Psoas muscle (tissue), 8 donors: ENCODE data around the gene AKR1C1. TPM values are rescaled to one million over a fixed set of nuclear protein-coding genes. Genes with fewer than 3 reads are reported as not detected.

ENCODE experiments used
- ATAC-seq, 4 donors: fragments of 200-7000 bp; cut with Tn5 transposase; one replicate each; pipeline ENCODE4 v1.9.1; 2020; ENCODE audit warnings: moderate library complexity in 3 of 4, mild to moderate bottlenecking in 2 of 4
- DNase-seq, 2 donors: peaks; one replicate each; pipeline ENCODE4 v3.0.0-alpha.2; 2020
- H3K27ac ChIP-seq: fragments of 200-600 bp; one replicate; pipeline ENCODE4 v1.8.0; 2022
- H3K27me3 ChIP-seq, 3 donors: fragments of 200-600 bp in 1 of 3; one replicate each; pipeline versions ENCODE4 v1.6.1 to v1.8.0; 2013 to 2022; ENCODE audit warnings: low read length in 2 of 3, mild to moderate bottlenecking in 2 of 3, moderate library complexity in 1 of 3; ENCODE audit not compliant: insufficient read depth in 3 of 3
- H3K36me3 ChIP-seq, 2 donors: fragments of 200-600 bp in 1 of 2; one replicate each; pipeline versions ENCODE4 v1.6.1 to v1.8.0; 2013 to 2022; ENCODE audit warnings: low read depth in 1 of 2, mild to moderate bottlenecking in 1 of 2, moderate library complexity in 1 of 2; ENCODE audit not compliant: insufficient read depth in 1 of 2
- H3K4me1 ChIP-seq: fragments of 200-600 bp; one replicate; pipeline ENCODE4 v1.8.0; 2022
- H3K4me3 ChIP-seq: fragments of 200-600 bp; one replicate; pipeline ENCODE4 v1.8.0; 2022; ENCODE audit warnings: mild to moderate bottlenecking
- H3K9me3 ChIP-seq: fragments of 200-600 bp; one replicate; pipeline ENCODE4 v1.8.0; 2022
- WGBS, 3 donors: extraction: QIAGEN DNeasy Blood & Tissue Kit; methylation state at CpG; one replicate each; pipeline versions ENCODE4 v1.1.6 to v1.1.7; 2013; 5-methylcytosine and 5-hydroxymethylcytosine counted together
- intact Hi-C, 2 donors: fragments of 100-400 bp; cut with DNase I; formaldehyde crosslinking; loops; one replicate each; pipeline versions ENCODE4 v1.11.0 to v1.14.2; 2022
- polyA plus RNA-seq, 3 donors: library from polyadenylated mRNA; stranded (reverse); fragments of 200-250 nt; gene quantifications; one replicate each; pipeline ENCODE4 v1.2.3, GENCODE V29; 2013
- total RNA-seq, 4 donors: library from RNA; stranded (reverse); fragmentation: NEBNext Ultra II Directional in 2 of 4; extraction: Animal tissue kit (Norgen Biotek cat#: 25700) in 2 of 4; gene quantifications; one replicate each; pipeline versions ENCODE4 v1.2.1 to v1.2.4, GENCODE V29; 2021 to 2023
- TF ChIP-seq, protein P1 (sequence below): fragments of 200-600 bp; IDR thresholded peaks from one replicate; pipeline ENCODE4 v1.8.0; 2022; ENCODE audit warnings: antibody characterized with exemption
- donor health status: healthy with polysubstance abuse.
- donor health status: DM: no; HTN: no; CAD: no; lungs with moderate emphysema.
- donor health status: Bipolar disorder and iron deficiency.
- donor health status: healthy.
- donor health status: DM: yes; HTN: yes; CAD: no.
- donor health status: DM: no; HTN: no; CAD: no.
- donor health status: DM: no; HTN: no; CAD: no.
- donor health status: DM: yes; HTN: yes; CAD: no.

The AKR1C1 gene
- total and polyA plus RNA-seq, 7 donors: 36.5 to 1,974 (median 212) TPM

DNA sequence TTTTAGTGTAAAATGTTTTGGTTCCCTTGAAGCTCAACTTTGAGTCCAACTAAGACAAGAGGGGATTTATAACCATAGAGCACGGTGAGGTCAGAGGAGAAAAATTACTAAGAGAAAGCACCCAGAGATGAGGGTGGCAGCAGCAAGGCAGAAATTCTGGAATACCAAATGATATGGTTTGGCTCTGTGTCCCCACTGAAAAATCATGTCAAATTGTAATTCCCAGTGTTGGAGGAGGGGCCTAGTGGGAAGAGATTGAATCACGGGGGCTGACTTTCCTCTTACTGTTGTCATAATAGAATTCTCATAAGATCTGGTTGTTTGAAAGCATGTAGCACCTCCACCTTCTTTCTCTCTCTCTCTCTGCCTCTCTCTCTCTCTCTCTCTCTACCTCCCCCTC is 19.4 kb upstream of the AKR1C1 start:
- Histone ChIP-seq H3K27me3 (no peaks in the 10 kb centered on the region), H3K9me3 (no peaks in the 10 kb centered on the region), H3K4me3 (no peak overlapping the region), H3K27ac (peak overlapping the region; percentile 86), H3K4me1 (peaks cover 57% of the 10 kb centered on the region), H3K36me3 (no peaks in the 10 kb centered on the region)
- TF ChIP-seq, protein P1, sequence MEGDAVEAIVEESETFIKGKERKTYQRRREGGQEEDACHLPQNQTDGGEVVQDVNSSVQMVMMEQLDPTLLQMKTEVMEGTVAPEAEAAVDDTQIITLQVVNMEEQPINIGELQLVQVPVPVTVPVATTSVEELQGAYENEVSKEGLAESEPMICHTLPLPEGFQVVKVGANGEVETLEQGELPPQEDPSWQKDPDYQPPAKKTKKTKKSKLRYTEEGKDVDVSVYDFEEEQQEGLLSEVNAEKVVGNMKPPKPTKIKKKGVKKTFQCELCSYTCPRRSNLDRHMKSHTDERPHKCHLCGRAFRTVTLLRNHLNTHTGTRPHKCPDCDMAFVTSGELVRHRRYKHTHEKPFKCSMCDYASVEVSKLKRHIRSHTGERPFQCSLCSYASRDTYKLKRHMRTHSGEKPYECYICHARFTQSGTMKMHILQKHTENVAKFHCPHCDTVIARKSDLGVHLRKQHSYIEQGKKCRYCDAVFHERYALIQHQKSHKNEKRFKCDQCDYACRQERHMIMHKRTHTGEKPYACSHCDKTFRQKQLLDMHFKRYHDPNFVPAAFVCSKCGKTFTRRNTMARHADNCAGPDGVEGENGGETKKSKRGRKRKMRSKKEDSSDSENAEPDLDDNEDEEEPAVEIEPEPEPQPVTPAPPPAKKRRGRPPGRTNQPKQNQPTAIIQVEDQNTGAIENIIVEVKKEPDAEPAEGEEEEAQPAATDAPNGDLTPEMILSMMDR: no peak
- no peak for ATAC-seq
- intact Hi-C loops: no loop called here
- DNase-seq: no peak
- 39 to 70% (median 46%) methylated on average over 2 of the region's 2 CpGs for WGBS, 3 donors

DNA sequence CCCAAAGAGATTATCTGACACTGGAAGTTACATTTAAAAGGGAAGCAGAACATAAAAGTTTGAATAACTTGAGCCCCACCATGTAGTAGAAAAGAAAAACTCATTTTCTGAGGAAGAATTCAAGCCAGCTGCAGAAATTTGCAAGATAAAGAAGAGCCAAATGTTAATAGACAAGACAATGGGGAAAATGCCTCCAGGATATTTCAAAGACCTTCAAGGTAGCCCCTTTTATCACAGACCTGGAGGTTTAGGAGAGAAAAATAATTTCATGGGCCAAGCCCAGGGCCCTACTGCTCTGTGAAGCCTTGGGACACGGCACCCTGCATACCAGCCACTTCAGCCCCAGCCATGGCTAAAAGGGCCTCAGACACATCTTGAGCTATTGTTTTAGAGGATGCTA is 18.4 kb upstream of the AKR1C1 start:
- Histone ChIP-seq H3K36me3 (no peaks in the 10 kb centered on the region), H3K4me1 (peaks cover 58% of the 10 kb centered on the region), H3K4me3 (no peak overlapping the region), H3K27ac (peak overlapping the region; percentile 86), H3K9me3 (no peaks in the 10 kb centered on the region), H3K27me3 (no peaks in the 10 kb centered on the region)
- DNase-seq (no peak), ATAC-seq (no peak)
- WGBS, 3 donors: 91 to 100% (median 93%) methylated on average over 1 of the region's 1 CpG
- intact Hi-C loops: no loop called here
- TF ChIP-seq, protein P1: no peak

DNA sequence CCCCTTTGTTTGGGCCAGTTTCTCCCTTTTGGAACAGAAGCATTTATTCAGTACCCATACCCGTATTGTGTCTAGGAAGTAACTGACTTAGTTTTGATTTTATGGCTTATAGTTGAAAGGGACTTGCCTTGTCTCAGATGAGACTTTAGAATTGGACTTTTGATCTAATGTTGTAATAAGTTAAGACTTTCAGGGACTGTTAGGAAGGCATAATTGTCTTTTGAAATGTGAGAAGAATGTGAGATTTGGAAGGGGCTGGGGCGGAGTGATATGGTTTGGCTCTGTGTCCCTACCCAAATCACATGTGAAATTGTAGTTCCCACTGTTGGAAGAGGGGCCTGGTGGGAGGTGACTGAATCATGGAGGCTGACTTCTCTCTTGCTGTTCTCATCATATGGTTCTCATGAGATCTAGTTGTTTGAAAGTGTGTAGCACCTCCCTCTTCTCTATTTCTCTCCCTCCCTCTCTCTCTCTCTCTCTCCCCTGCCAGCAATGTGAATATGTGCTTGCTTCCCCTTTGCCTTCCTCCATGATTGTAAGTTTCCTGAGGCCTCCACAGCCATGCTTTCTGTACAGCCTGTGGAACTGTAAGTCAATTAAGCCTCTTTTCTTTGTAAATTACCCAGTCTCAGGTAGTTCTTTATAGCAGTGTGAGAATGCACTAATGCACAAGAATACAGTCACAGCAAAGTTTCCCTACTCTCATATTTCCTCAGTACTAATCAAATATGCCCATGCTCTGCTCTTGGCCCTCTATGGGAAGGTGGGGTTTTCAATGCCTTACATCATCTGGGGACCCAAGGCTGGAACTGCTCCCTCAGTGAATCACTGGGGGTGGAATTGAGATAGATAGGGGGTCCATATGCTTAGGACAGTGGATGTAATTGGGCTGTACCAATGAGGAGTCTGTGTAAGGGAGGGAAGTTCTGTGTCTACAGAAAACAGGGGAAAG is 17.2 kb upstream of the AKR1C1 start:
- no peaks in the 10 kb centered on the region for H3K36me3 ChIP-seq
- no peaks in the 10 kb centered on the region for H3K9me3 ChIP-seq
- TF ChIP-seq, protein P1: no peak
- no peak overlapping the region for H3K4me3 ChIP-seq
- WGBS, 3 donors: 95 to 99% (median 95%) methylated on average over 2 of the region's 2 CpGs
- H3K4me1 ChIP-seq: peaks cover 56% of the 10 kb centered on the region
- no peaks in the 10 kb centered on the region for H3K27me3 ChIP-seq
- DNase-seq (no peak), ATAC-seq (no peak)
- intact Hi-C loops: no loop called here
- no peak overlapping the region for H3K27ac ChIP-seq

DNA sequence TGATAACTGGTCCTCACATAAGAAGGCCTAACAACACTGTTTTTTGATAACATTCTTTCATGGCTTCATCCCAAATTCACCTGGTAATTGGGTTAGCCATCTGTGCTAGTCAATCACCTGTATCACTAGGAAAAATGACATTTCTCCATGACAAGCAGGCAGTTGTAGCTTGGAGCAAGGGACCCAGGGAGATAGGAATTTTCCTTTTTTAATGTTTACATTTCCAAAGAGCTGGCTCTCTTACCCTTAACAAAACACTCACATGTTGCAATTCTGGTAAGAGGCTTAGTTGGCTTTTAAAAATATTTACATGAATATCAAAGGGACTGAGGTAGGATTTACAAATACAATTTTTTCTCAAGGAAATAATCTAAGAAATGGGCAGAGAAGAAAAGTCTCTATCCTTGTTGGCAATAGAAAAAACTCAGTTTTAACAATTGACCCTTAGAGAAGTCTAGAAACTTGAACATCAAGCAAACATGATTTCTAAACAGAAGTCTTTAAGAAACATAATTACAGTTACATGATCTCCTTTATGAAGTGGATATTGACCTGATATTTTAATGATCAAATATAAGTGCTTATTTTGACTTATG is 16.1 kb upstream of the AKR1C1 start:
- Histone ChIP-seq H3K4me3 (no peak overlapping the region), H3K9me3 (no peaks in the 10 kb centered on the region), H3K27me3 (no peaks in the 10 kb centered on the region), H3K27ac (peak overlapping the region; percentile 17), H3K36me3 (no peaks in the 10 kb centered on the region), H3K4me1 (peaks cover 47% of the 10 kb centered on the region)
- ATAC-seq: no peak
- intact Hi-C loops: no loop called here
- DNase-seq: no peak
- TF ChIP-seq, protein P1: no peak
